Right lobe of liver (tissue), 6 donors: ENCODE results near the gene NEK4. TPM values are rescaled to one million over a fixed set of nuclear protein-coding genes. Genes with fewer than 3 reads are reported as not detected.

Source experiments
- ATAC-seq, 4 donors: fragments of 200-7000 bp; cut with Tn5 transposase; one replicate each; pipeline ENCODE4 v1.9.1; 2020; ENCODE audit warnings: mild to moderate bottlenecking in 4 of 4, moderate library complexity in 4 of 4
- DNase-seq, 3 donors: peaks; one replicate each; pipeline ENCODE4 v3.0.0-alpha.2; 2020
- H3K27ac ChIP-seq, 3 donors: fragments of 200-600 bp; one replicate each; pipeline ENCODE4 v1.8.0; 2022
- H3K27me3 ChIP-seq, 2 donors: fragments of 200-600 bp; one replicate each; pipeline ENCODE4 v1.8.0; 2022
- H3K36me3 ChIP-seq, 4 donors: fragments of 200-600 bp; sonication (generic) in 1 of 4; one replicate each; pipeline versions ENCODE4 v1.5.1 to v1.8.0; 2017 to 2022; ENCODE audit warnings: control low read depth in 1 of 4
- H3K4me1 ChIP-seq, 4 donors: fragments of 200-600 bp; sonication (generic) in 1 of 4; one replicate each; pipeline versions ENCODE4 v1.5.1 to v1.8.0; 2017 to 2022; ENCODE audit warnings: control low read depth in 1 of 4
- H3K4me3 ChIP-seq, 3 donors: fragments of 200-600 bp; one replicate each; pipeline ENCODE4 v1.8.0; 2022
- H3K9me3 ChIP-seq, 4 donors: fragments of 200-600 bp; sonication (generic) in 1 of 4; one replicate each; pipeline versions ENCODE4 v1.5.1 to v1.8.0; 2017 to 2022; ENCODE audit warnings: control low read depth in 1 of 4
- CTCF ChIP-seq, 4 donors: fragments of 200-600 bp in 3 of 4; fragments of 450-650 bp in 1 of 4; IDR thresholded peaks; one replicate each; pipeline versions ENCODE4 v1.5.1 to v1.8.0; 2016 to 2022; ENCODE audit warnings: antibody characterized with exemption in 4 of 4, mild to moderate bottlenecking in 2 of 4
- POLR2A ChIP-seq: fragments of 450-650 bp; IDR thresholded peaks from one replicate; pipeline ENCODE4 v1.6.1; 2017; ENCODE audit warnings: antibody characterized with exemption, mild to moderate bottlenecking
- WGBS: methylation state at CpG from one replicate; pipeline ENCODE4 v1.1.6; 2018; ENCODE audit warnings: low coverage, low lambda C conversion rate; ENCODE audit not compliant: insufficient coverage; ENCODE audit errors: missing lambda C conversion rate; 5-methylcytosine and 5-hydroxymethylcytosine counted together
- intact Hi-C, 2 donors: fragments of 100-400 bp; cut with DNase I; formaldehyde crosslinking; loops; one replicate each; pipeline versions ENCODE4 v1.11.2 to v1.14.1; 2022
- total RNA-seq, 6 experiments: library from RNA; depleted of rRNA in 2 of 6; stranded (reverse); fragments of >200 nt in 2 of 6; fragmentation: NEBNext Ultra II Directional in 3 of 6; extraction: Animal tissue kit (Norgen Biotek cat#: 25700) in 3 of 6; gene quantifications; one replicate each; pipeline versions ENCODE4 v1.1.0 to v1.2.4, GENCODE V29; 2016 to 2023
- donor health status: DM: no; HTN: yes; CAD: no.
- donor health status: DM: no; HTN: no; CAD: no.
- donor health status: DM: no; HTN: no; CAD: no.
- donor health status: DM: no; HTN: yes; CAD: no.
- donor health status: DM: no; HTN: yes; CAD: no.

NEK4 gene
- total RNA-seq, 6 experiments from 2014 or later, result 7.3 to 18.9 (median 14.8) TPM

GRCh38 chr3:52816654-52817053 is 45.9 kb upstream of the NEK4 start:
- no peaks in the 10 kb centered on the region for H3K27me3 ChIP-seq
- intact Hi-C loops, result no loop called here
- H3K4me3 ChIP-seq, result no peak overlapping the region
- DNase-seq (no peak), ATAC-seq (peak in 2 of 4 donors; percentile 0)
- H3K27ac ChIP-seq, result peak overlapping the region in 1 of 3 donors; percentile 18
- H3K4me1 ChIP-seq, result peaks cover 0 to 62% (median 18%) of the 10 kb centered on the region in 4 donors
- WGBS, result 90% methylated on average over 4 of the region's 10 CpGs
- H3K9me3 ChIP-seq, result no peaks in the 10 kb centered on the region
- TF ChIP-seq POLR2A (peak; percentile 20), CTCF (IDR thresholded peaks at IDR 0.05) (no peak)
- peaks cover 0 to 71% (median 35%) of the 10 kb centered on the region in 4 donors for H3K36me3 ChIP-seq

- 81% methylated on average over 4 of the region's 6 CpGs for WGBS
- peaks cover 0 to 62% (median 18%) of the 10 kb centered on the region in 4 donors for H3K4me1 ChIP-seq
- DNase-seq, result no peak
Observed at GRCh38 chr3:52816199-52816598, 45.5 kb upstream of the NEK4 start.

GRCh38 chr3:52813810-52814209 is 43.1 kb upstream of the NEK4 start:
- intact Hi-C loops, result no loop called here
- 20% methylated on average over 2 of the region's 8 CpGs for WGBS

More at GRCh38 chr3:52816199-52816598, 45.5 kb upstream of the NEK4 start:
- TF ChIP-seq POLR2A (no peak), CTCF (IDR thresholded peaks at IDR 0.05) (no peak)
- intact Hi-C loops, result no loop called here
- no peak overlapping the region for H3K4me3 ChIP-seq
- H3K27ac ChIP-seq, result peak overlapping the region in 1 of 3 donors; percentile 18
- no peak for ATAC-seq
- no peaks in the 10 kb centered on the region for H3K27me3 ChIP-seq
- H3K9me3 ChIP-seq, result no peaks in the 10 kb centered on the region
- peaks cover 0 to 66% (median 33%) of the 10 kb centered on the region in 4 donors for H3K36me3 ChIP-seq

GRCh38 chr3:52811452-52812011 is 40.8 kb upstream of the NEK4 start:
- peak; percentile 73 to 88 (median 81) for DNase-seq
- no peaks in the 10 kb centered on the region for H3K9me3 ChIP-seq
- no peak overlapping the region for H3K4me3 ChIP-seq
- WGBS, result 20% methylated on average over 3 of the region's 7 CpGs
- peaks cover 0 to 45% (median 21%) of the 10 kb centered on the region in 4 donors for H3K36me3 ChIP-seq
- ATAC-seq, result peak; percentile 26 to 59 (median 50)
- intact Hi-C loops, result no loop called here
- peaks cover 0 to 37% (median 13%) of the 10 kb centered on the region in 4 donors for H3K4me1 ChIP-seq
- no peaks in the 10 kb centered on the region for H3K27me3 ChIP-seq
- peak overlapping the region in 2 of 3 donors; percentile 64 to 74 for H3K27ac ChIP-seq
- TF ChIP-seq POLR2A, result peak; percentile 56
- TF ChIP-seq CTCF (IDR thresholded peaks at IDR 0.05), result no peak

More at GRCh38 chr3:52813810-52814209, 43.1 kb upstream of the NEK4 start:
- no peaks in the 10 kb centered on the region for H3K27me3 ChIP-seq
- peak; percentile 32 for TF ChIP-seq POLR2A
- TF ChIP-seq CTCF (IDR thresholded peaks at IDR 0.05), result no peak
- peaks cover 0 to 45% (median 19%) of the 10 kb centered on the region in 4 donors for H3K36me3 ChIP-seq
- H3K4me1 ChIP-seq, result peaks cover 0 to 47% (median 15%) of the 10 kb centered on the region in 4 donors
- no peaks in the 10 kb centered on the region for H3K9me3 ChIP-seq
- DNase-seq (peak; percentile 77 to 86 (median 81)), ATAC-seq (peak; percentile 14 to 53 (median 34))
- H3K27ac ChIP-seq, result peak overlapping the region; percentile 8 to 74 (median 41)
- no peak overlapping the region for H3K4me3 ChIP-seq
